DOHH2 (cell line): ENCODE data around the gene AGPAT1.

Source experiments
- H3F3A ChIP-seq: fragments of 200-600 bp; sonication (generic), shearing (Covaris generic); 2 replicates; pipeline ENCODE4 v1.6.0; 2016; ENCODE audit warnings: antibody characterized with exemption, mild to moderate bottlenecking; ENCODE audit not compliant: control insufficient read depth, insufficient read depth
- H3K27ac ChIP-seq: fragments of 200-600 bp; sonication (generic); 2 replicates; pipeline ENCODE4 v1.5.1; 2014; ENCODE audit warnings: low read depth, mild to moderate bottlenecking, low read length, moderate library complexity
- H3K27me3 ChIP-seq: fragments of 200-600 bp; sonication (generic); 2 replicates; pipeline ENCODE4 v1.6.1; 2014; ENCODE audit warnings: mild to moderate bottlenecking, low read length, mixed read lengths; ENCODE audit not compliant: control insufficient read depth
- H3K36me3 ChIP-seq: fragments of 200-600 bp; sonication (generic); 2 replicates; pipeline ENCODE4 v1.6.1; 2014; ENCODE audit warnings: mild to moderate bottlenecking, low read length, moderate library complexity, mixed read lengths; ENCODE audit not compliant: control insufficient read depth
- H3K4me1 ChIP-seq: fragments of 200-600 bp; sonication (generic); 2 replicates; pipeline ENCODE4 v1.6.1; 2014; ENCODE audit warnings: mild to moderate bottlenecking, low read length, mixed read lengths; ENCODE audit not compliant: control insufficient read depth
- H3K4me2 ChIP-seq: fragments of 200-600 bp; sonication (generic); 2 replicates; pipeline ENCODE4 v1.6.0; 2014; ENCODE audit warnings: mild to moderate bottlenecking, low read length, moderate library complexity
- H3K4me3 ChIP-seq: fragments of 200-600 bp; sonication (generic); 2 replicates; pipeline ENCODE4 v1.5.1; 2014; ENCODE audit warnings: mild to moderate bottlenecking, low read length, mixed read lengths
- H3K79me2 ChIP-seq: fragments of 200-600 bp; sonication (generic); 2 replicates; pipeline ENCODE4 v1.6.1; 2014; ENCODE audit warnings: mild to moderate bottlenecking, low read length, mixed read lengths; ENCODE audit not compliant: control insufficient read depth
- H3K9me2 ChIP-seq: fragments of 200-600 bp; sonication (generic); replicated peaks from 2 replicates; pipeline ENCODE4 v1.6.1; 2014; ENCODE audit warnings: mild to moderate bottlenecking, low read length, mixed read lengths; ENCODE audit not compliant: control insufficient read depth
- H3K9me3 ChIP-seq: fragments of 200-600 bp; sonication (generic); 2 replicates; pipeline ENCODE4 v1.6.1; 2014; ENCODE audit warnings: antibody characterized with exemption, low read length, mixed read lengths; ENCODE audit not compliant: control insufficient read depth, insufficient read depth
- H4K20me1 ChIP-seq: fragments of 200-600 bp; sonication (generic); 2 replicates; pipeline ENCODE4 v1.6.0; 2014; ENCODE audit warnings: low read depth, mild to moderate bottlenecking, antibody characterized with exemption, low read length, moderate library complexity; ENCODE audit not compliant: control insufficient read depth, insufficient read depth
- CTCF ChIP-seq: fragments of 200-600 bp; sonication (generic); IDR thresholded peaks from one replicate; pipeline ENCODE4 v1.5.1; 2014; ENCODE audit warnings: antibody characterized with exemption, mild to moderate bottlenecking, low read depth, low read length; ENCODE audit not compliant: poor library complexity, severe bottlenecking
- EZH2phosphoT487 ChIP-seq: fragments of 200-600 bp; sonication (generic); IDR thresholded peaks from 2 replicates; pipeline ENCODE4 v1.6.1; 2017; ENCODE audit warnings: borderline replicate concordance, mild to moderate bottlenecking, antibody characterized with exemption, low read length, moderate library complexity, mixed read lengths

AGPAT1 gene

DNA sequence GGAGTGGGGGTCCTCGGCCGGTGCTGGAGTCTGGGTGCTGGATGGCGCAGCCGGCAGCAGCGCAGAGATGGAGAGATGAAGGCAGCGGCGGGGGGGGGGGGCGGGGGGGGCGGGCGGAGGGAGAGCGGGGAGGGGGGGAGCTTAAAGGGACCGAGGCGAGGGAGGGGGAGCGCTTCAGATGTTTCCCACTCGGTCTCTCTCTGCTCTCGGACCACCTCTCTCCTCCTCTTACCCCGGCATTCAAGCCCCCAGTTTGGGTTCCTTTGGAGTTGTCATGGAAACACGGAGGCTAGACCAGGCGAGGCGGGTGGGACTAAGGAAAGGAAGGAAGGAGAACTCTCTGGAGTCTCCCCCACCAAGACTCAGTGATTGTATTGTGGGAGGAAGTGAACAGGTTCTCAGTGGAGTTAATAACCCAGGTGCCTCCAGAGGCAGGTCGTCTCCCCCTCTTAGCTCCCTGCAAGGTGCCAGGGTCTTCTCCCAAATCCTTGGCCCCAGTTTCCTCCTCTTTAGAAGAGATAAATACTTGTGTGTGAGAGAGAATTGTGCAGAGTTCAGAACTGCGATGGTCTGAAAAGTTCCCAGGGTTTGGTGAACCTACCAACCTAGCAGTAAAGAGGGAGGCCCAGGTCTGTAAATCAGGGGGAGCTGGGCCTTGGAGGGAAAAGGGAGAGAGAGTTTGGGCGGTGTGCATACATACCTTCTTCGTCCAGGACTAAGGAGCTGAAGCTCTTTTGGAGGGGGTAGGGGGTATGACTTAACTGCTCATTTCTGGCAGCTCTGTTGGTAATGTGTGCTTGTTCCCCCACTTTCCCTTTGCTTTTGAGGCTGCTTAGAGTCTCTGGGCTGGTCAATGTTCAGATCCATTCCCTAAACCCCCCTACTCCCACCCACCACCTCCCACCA lies 23.8 kb downstream of the AGPAT1 start, which contains the start of gene PRRT1:
PRRT1 (minus strand) TSS at position 77 of the 906 bp plus-strand sequence. CDS start 112 bp downstream, outside the sequence.
- Histone ChIP-seq H3K4me1 (peaks cover 32% of the 10 kb centered on the region), H3F3A (peaks cover 10% of the 10 kb centered on the region), H3K9me2 (no peaks in the 10 kb centered on the region), H3K27me3 (peaks cover 5% of the 10 kb centered on the region; the same call in 1 of the 2 replicates), H3K4me3 (no peak within 1 kb of the TSS), H4K20me1 (no peaks in the 10 kb centered on the region), H3K9me3 (no peaks in the 10 kb centered on the region), H3K79me2 (peaks cover 15% of the 10 kb centered on the region), H3K27ac (no peak within 1 kb of the TSS), H3K36me3 (peaks cover 16% of the 10 kb centered on the region), H3K4me2 (peak within 1 kb of the TSS; percentile 29)
- TF ChIP-seq CTCF, result no peak
- TF ChIP-seq EZH2phosphoT487, result no peak

- Histone ChIP-seq H3K36me3 (peaks cover 9% of the 10 kb centered on the region), H4K20me1 (no peaks in the 10 kb centered on the region), H3K9me3 (no peaks in the 10 kb centered on the region), H3K4me2 (no peak overlapping the region), H3K27me3 (peaks cover 10% of the 10 kb centered on the region), H3K27ac (no peak overlapping the region), H3K79me2 (peaks cover 15% of the 10 kb centered on the region), H3F3A (peaks cover 10% of the 10 kb centered on the region), H3K4me3 (no peak overlapping the region), H3K9me2 (no peaks in the 10 kb centered on the region), H3K4me1 (peaks cover 32% of the 10 kb centered on the region)
- TF ChIP-seq EZH2phosphoT487, result no peak
- no peak for TF ChIP-seq CTCF
These were observed 24.6 kb downstream of the AGPAT1 start for GRCh38 chr6:32151181-32151862.

- H3K27me3 ChIP-seq, result peaks cover 12% of the 10 kb centered on the region
- no peak overlapping the region for H3K4me2 ChIP-seq
- no peaks in the 10 kb centered on the region for H3K9me2 ChIP-seq
- peaks cover 26% of the 10 kb centered on the region for H3K4me1 ChIP-seq
- no peaks in the 10 kb centered on the region for H4K20me1 ChIP-seq
- H3K9me3 ChIP-seq, result no peaks in the 10 kb centered on the region
- no peak overlapping the region for H3K27ac ChIP-seq
- peaks cover 10% of the 10 kb centered on the region for H3F3A ChIP-seq
- TF ChIP-seq CTCF (no peak), EZH2phosphoT487 (no peak)
- no peak overlapping the region for H3K4me3 ChIP-seq
- peaks cover 7% of the 10 kb centered on the region for H3K79me2 ChIP-seq
- no peaks in the 10 kb centered on the region for H3K36me3 ChIP-seq
These were observed 25.7 kb downstream of the AGPAT1 start for GRCh38 chr6:32149932-32150870.
